WTC11 (cell line): Measurements from ENCODE around the gene SYNGR2. TPM values are rescaled to one million over a fixed set of nuclear protein-coding genes. Genes with fewer than 3 reads are reported as not detected.

Experiments used
- ATAC-seq: fragments of 200-7000 bp; cut with Tn5 transposase; 2 replicates; pipeline ENCODE4 v1.10.0; 2021; ENCODE audit warnings: mild to moderate bottlenecking, moderate library complexity
- CTCF ChIA-PET: fragments of 300-600 bp; sonication (Branson Sonifier 250); formaldehyde crosslinking; loops from one replicate; lab custom pipeline; 2021; ENCODE audit warnings: antibody characterized with exemption; lab: Charles Lee
- POLR2A ChIA-PET: fragments of 350-600 bp; sonication (Branson Sonifier 250); formaldehyde crosslinking; loops from one replicate; lab custom pipeline; 2021; ENCODE audit warnings: antibody characterized with exemption; lab: Charles Lee
- DNase-seq: peaks from one replicate; pipeline ENCODE4 v3.0.0; 2021; ENCODE audit warnings: low spot score
- H3K27ac Mint-ChIP-seq: 2 replicates; pipeline ENCODE4 v1.8.0; 2021; ENCODE audit warnings: mixed read lengths
- H3K27me3 Mint-ChIP-seq: 2 replicates; pipeline ENCODE4 v1.8.0; 2021; ENCODE audit warnings: low read depth, mild to moderate bottlenecking, moderate library complexity, mixed read lengths
- H3K36me3 Mint-ChIP-seq: 2 replicates; pipeline ENCODE4 v1.8.0; 2021; ENCODE audit warnings: mixed read lengths
- H3K4me1 Mint-ChIP-seq: 2 replicates; pipeline ENCODE4 v1.8.0; 2022; ENCODE audit warnings: mixed read lengths
- H3K4me3 Mint-ChIP-seq: 2 replicates; pipeline ENCODE4 v1.8.0; 2021; ENCODE audit warnings: mild to moderate bottlenecking, moderate library complexity, mixed read lengths
- H3K9me3 Mint-ChIP-seq: 2 replicates; pipeline ENCODE4 v1.8.0; 2021; ENCODE audit warnings: mixed read lengths
- ATF1 ChIP-seq: sonication (generic); formaldehyde crosslinking; IDR thresholded peaks from 2 replicates; pipeline ENCODE4 v1.8.1; 2023; ENCODE audit warnings: mild to moderate bottlenecking, moderate library complexity, missing genetic modification reagents
- CBFB ChIP-seq: sonication (generic); formaldehyde crosslinking; IDR thresholded peaks from 2 replicates; pipeline ENCODE4 v1.8.1; 2022; ENCODE audit warnings: mild to moderate bottlenecking, low read depth, missing genetic modification reagents
- CREB1 ChIP-seq: sonication (generic); formaldehyde crosslinking; IDR thresholded peaks from 2 replicates; pipeline ENCODE4 v1.8.0; 2023; ENCODE audit warnings: mild to moderate bottlenecking, missing genetic modification reagents
- CREM ChIP-seq: sonication (generic); formaldehyde crosslinking; IDR thresholded peaks from 2 replicates; pipeline ENCODE4 v1.8.1; 2022; ENCODE audit warnings: mild to moderate bottlenecking, missing genetic modification reagents, moderate library complexity
- EMX1 ChIP-seq: fragments of 250-450 bp; sonication (Bioruptor Pico); IDR thresholded peaks from 2 replicates; pipeline ENCODE4 v1.8.0; 2021; ENCODE audit warnings: mild to moderate bottlenecking
- FOXK1 ChIP-seq: sonication (generic); formaldehyde crosslinking; IDR thresholded peaks from 2 replicates; pipeline ENCODE4 v1.8.0; 2022; ENCODE audit warnings: mild to moderate bottlenecking, moderate library complexity, missing genetic modification reagents
- FOXP1 ChIP-seq: sonication (generic); formaldehyde crosslinking; IDR thresholded peaks from 2 replicates; pipeline ENCODE4 v1.8.0; 2022; ENCODE audit warnings: missing genetic modification reagents, mild to moderate bottlenecking, moderate library complexity, borderline replicate concordance
- GTF2I ChIP-seq: fragments of 250-450 bp; sonication (Bioruptor Pico); conservative IDR thresholded peaks from 2 replicates; pipeline ENCODE4 v1.4.0; 2021; ENCODE audit warnings: mild to moderate bottlenecking
- HMGA2 ChIP-seq: fragments of 250-450 bp; sonication (Bioruptor Pico); IDR thresholded peaks from 2 replicates; pipeline ENCODE4 v1.4.0; 2021; ENCODE audit warnings: mild to moderate bottlenecking, moderate library complexity
- MXD4 ChIP-seq: fragments of 250-450 bp; sonication (Bioruptor Pico); IDR thresholded peaks from 2 replicates; pipeline ENCODE4 v1.8.0; 2021; ENCODE audit warnings: mild to moderate bottlenecking, moderate library complexity, borderline replicate concordance
- MYBL2 ChIP-seq: sonication (generic); formaldehyde crosslinking; IDR thresholded peaks from 2 replicates; pipeline ENCODE4 v1.8.1; 2023; ENCODE audit warnings: mild to moderate bottlenecking, moderate library complexity, missing genetic modification reagents
- NR1H2 ChIP-seq: sonication (generic); formaldehyde crosslinking; IDR thresholded peaks from 2 replicates; pipeline ENCODE4 v1.9.0; 2021; ENCODE audit warnings: mild to moderate bottlenecking, moderate library complexity, missing genetic modification reagents
- NR3C1 ChIP-seq: sonication (generic); formaldehyde crosslinking; conservative IDR thresholded peaks from 2 replicates; pipeline ENCODE4 v1.8.1; 2023; ENCODE audit warnings: low read depth, mild to moderate bottlenecking, missing genetic modification reagents
- OVOL2 ChIP-seq: fragments of 250-450 bp; sonication (Bioruptor Pico); IDR thresholded peaks from 2 replicates; pipeline ENCODE4 v1.9.0; 2021; ENCODE audit warnings: mild to moderate bottlenecking, borderline replicate concordance
- PRRX2 ChIP-seq: fragments of 250-450 bp; sonication (Bioruptor Pico); IDR thresholded peaks from 2 replicates; pipeline ENCODE4 v1.8.0; 2021; ENCODE audit warnings: mild to moderate bottlenecking
- SMAD3 ChIP-seq: sonication (generic); formaldehyde crosslinking; IDR thresholded peaks from 2 replicates; pipeline ENCODE4 v1.8.0; 2022; ENCODE audit warnings: missing genetic modification reagents, mild to moderate bottlenecking, borderline replicate concordance
- ZBTB21 ChIP-seq: sonication (generic); formaldehyde crosslinking; IDR thresholded peaks from 2 replicates; pipeline ENCODE4 v1.8.1; 2023; ENCODE audit warnings: mild to moderate bottlenecking, missing genetic modification reagents, borderline replicate concordance
- ZBTB43 ChIP-seq: sonication (generic); formaldehyde crosslinking; IDR thresholded peaks from 2 replicates; pipeline ENCODE4 v1.8.1; 2023; ENCODE audit warnings: mild to moderate bottlenecking, missing genetic modification reagents
- ZNF219 ChIP-seq: sonication (generic); formaldehyde crosslinking; IDR thresholded peaks from 2 replicates; pipeline ENCODE4 v1.8.0; 2023; ENCODE audit warnings: missing genetic modification reagents, mild to moderate bottlenecking, borderline replicate concordance
- ZNF281 ChIP-seq: sonication (generic); formaldehyde crosslinking; IDR thresholded peaks from 2 replicates; pipeline ENCODE4 v1.8.0; 2023; ENCODE audit warnings: mild to moderate bottlenecking, missing genetic modification reagents
- ZNF423 ChIP-seq: fragments of 250-450 bp; sonication (Bioruptor Pico); IDR thresholded peaks from 2 replicates; pipeline ENCODE4 v2.1.2; 2022; ENCODE audit warnings: mild to moderate bottlenecking, moderate library complexity
- total RNA-seq: library from RNA; stranded (reverse); gene quantifications from 3 replicates; pipeline ENCODE4 v1.2.3, GENCODE V29; 2021
- TF ChIP-seq, protein P1 (sequence below): sonication (generic); formaldehyde crosslinking; IDR thresholded peaks from 2 replicates; pipeline ENCODE4 v1.8.1; 2022; ENCODE audit warnings: mild to moderate bottlenecking, missing genetic modification reagents, moderate library complexity, borderline replicate concordance
- TF ChIP-seq, protein P2 (sequence below): sonication (generic); formaldehyde crosslinking; conservative IDR thresholded peaks from 2 replicates; pipeline ENCODE4 v1.8.1; 2022; ENCODE audit warnings: mild to moderate bottlenecking, missing genetic modification reagents

SYNGR2 gene
- total RNA-seq, 1 experiment from 2014 or later, result 47.7 TPM

- TF ChIP-seq ZNF281 (CRISPR knock-in tag), result no peak
- TF ChIP-seq ZNF423, result no peak
- TF ChIP-seq HMGA2 (CRISPR knock-in tag), result no peak
- TF ChIP-seq, protein P1, sequence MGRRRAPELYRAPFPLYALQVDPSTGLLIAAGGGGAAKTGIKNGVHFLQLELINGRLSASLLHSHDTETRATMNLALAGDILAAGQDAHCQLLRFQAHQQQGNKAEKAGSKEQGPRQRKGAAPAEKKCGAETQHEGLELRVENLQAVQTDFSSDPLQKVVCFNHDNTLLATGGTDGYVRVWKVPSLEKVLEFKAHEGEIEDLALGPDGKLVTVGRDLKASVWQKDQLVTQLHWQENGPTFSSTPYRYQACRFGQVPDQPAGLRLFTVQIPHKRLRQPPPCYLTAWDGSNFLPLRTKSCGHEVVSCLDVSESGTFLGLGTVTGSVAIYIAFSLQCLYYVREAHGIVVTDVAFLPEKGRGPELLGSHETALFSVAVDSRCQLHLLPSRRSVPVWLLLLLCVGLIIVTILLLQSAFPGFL (CRISPR knock-in tag), result no peak
- TF ChIP-seq EMX1 (CRISPR knock-in tag), result no peak
- TF ChIP-seq NR3C1 (CRISPR knock-in tag), result no peak
- TF ChIP-seq, all 79 proteins: peak for 0
These were observed 16.8 kb upstream of the SYNGR2 start (continued) for GRCh38 chr17:78151514-78152008.

DNA sequence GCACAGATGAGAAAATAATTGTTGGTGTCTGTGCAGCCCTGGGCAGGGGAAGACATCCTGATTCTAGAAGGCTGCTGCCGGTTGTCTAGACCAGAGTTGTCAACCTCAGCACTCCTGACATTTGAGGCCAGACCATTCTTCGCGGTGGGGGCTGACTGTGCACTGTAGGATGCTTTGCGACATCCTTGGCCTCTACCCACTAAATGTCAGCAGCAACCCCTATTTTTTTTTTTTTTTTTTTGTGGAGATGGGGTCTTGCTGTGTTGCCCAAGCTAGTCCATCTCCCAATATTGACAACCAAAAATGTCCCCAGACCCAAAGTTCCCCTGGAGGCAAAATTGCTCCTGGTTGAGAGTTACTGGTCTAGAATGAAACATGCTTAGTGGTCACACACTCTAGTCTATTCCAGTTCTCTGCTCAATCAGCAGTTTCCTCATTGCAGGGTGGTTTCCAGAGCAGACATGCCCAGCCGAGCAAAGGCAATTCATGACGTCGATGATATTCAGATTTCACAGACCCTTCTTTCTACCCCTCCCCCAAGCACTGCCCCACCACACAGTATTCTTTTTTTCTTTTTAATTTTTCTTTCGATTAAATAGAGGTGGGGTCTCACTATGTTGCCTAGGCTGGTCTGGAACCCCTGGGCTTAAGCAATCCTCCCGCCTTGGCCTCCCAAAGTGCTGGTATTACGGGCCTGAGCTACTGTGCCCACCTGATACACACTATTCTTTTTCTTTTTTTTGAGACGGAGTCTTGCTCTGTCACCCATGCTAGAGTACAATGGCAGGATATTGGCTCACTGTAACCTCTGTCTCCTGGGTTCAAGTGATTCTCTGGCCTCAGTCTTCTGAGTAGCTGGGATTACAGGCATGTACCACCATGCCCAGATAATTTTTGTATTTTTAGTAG, 13.2 kb upstream of the SYNGR2 start:
- ATAC-seq, result no peak
- CTCF ChIA-PET, result no interaction called here
- H3K36me3 Mint-ChIP-seq, result no peaks in the 10 kb centered on the region
- no peak overlapping the region for H3K27ac Mint-ChIP-seq
- H3K9me3 Mint-ChIP-seq, result no peaks in the 10 kb centered on the region
- TF ChIP-seq GTF2I (CRISPR knock-in tag) (no peak), MYBL2 (CRISPR knock-in tag) (no peak), MXD4 (CRISPR knock-in tag) (no peak), OVOL2 (CRISPR knock-in tag) (no peak), HMGA2 (CRISPR knock-in tag) (no peak), ZNF219 (CRISPR knock-in tag) (no peak), CREM (no peak), ZBTB43 (CRISPR knock-in tag) (no peak)
- no peak overlapping the region for H3K4me3 Mint-ChIP-seq
- no peaks in the 10 kb centered on the region for H3K4me1 Mint-ChIP-seq
- no peaks in the 10 kb centered on the region for H3K27me3 Mint-ChIP-seq
- no peak for DNase-seq
- POLR2A ChIA-PET, result no interaction called here

DNA sequence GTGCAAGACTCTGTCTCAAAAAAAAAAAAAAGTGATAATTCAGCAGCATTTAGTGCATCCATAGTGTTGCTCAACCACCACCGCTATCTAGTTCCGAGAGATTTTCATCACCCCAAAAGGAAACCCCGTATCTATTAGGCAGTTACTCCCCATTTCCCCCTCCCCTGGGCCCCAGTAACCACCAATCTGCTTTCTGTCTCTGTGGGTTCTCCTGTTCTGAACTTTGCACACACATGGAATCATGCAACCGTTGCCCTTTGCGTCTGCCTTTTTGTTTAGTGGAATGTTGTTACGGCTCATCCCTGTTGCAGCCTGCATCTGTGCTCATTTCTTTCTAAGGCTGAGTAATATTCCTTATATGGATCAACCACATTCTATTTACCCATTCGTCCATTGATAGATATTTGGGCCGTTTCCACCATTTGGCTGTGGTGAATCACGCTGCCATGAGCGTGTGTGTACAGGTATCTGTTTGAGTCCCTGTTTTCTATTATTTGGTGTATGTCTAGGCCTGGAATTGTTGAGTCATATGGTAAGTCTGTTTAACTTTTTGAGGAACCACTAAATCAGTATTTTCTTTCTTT, 8.7 kb upstream of the SYNGR2 start:
- no peak for DNase-seq
- Mint-ChIP-seq H3K36me3 (no peaks in the 10 kb centered on the region), H3K4me1 (no peaks in the 10 kb centered on the region), H3K27ac (peak overlapping the region; percentile 1; the same call in 1 of the 2 replicates), H3K9me3 (no peaks in the 10 kb centered on the region), H3K4me3 (no peak overlapping the region), H3K27me3 (no peaks in the 10 kb centered on the region)
- ChIA-PET CTCF (interaction anchor here (1.6 kb wide), 1 partner anchor 17 kb away, joined by 8 read pairs; no protein-coding TSS in a partner anchor), POLR2A (no interaction called here)
- ATAC-seq, result no peak
- TF ChIP-seq PRRX2 (CRISPR knock-in tag), result no peak
- TF ChIP-seq FOXP1 (CRISPR knock-in tag), result no peak
- TF ChIP-seq NR1H2 (CRISPR knock-in tag), result no peak
- no peak for TF ChIP-seq FOXK1
- TF ChIP-seq ZBTB43 (CRISPR knock-in tag), result no peak
- TF ChIP-seq SMAD3, result no peak
- TF ChIP-seq CBFB, result no peak
- no peak for TF ChIP-seq ATF1 (CRISPR knock-in tag)
- no peak for TF ChIP-seq CREB1 (CRISPR knock-in tag)
- no peak for TF ChIP-seq ZBTB21 (CRISPR knock-in tag)
- no peak for TF ChIP-seq OVOL2 (CRISPR knock-in tag)
- TF ChIP-seq, protein P2, sequence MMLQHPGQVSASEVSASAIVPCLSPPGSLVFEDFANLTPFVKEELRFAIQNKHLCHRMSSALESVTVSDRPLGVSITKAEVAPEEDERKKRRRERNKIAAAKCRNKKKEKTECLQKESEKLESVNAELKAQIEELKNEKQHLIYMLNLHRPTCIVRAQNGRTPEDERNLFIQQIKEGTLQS, result no peak
